Ascending aorta (tissue), 2 donors: ENCODE results near the gene MYO1B. TPM values are rescaled to one million over a fixed set of nuclear protein-coding genes. Genes with fewer than 3 reads are reported as not detected.

Source experiments
- DNase-seq, 2 donors: peaks; one replicate each; pipeline ENCODE4 v3.0.0-alpha.2; 2019; ENCODE audit warnings: low spot score in 2 of 2
- H3K27ac ChIP-seq, 2 donors: fragments of 200-600 bp; sonication (generic); one replicate each; pipeline ENCODE4 v1.5.1; 2016 to 2017; ENCODE audit warnings: mild to moderate bottlenecking in 1 of 2
- H3K27me3 ChIP-seq: fragments of 200-600 bp; sonication (generic); one replicate; pipeline ENCODE4 v1.5.1; 2017
- H3K36me3 ChIP-seq, 2 donors: fragments of 200-600 bp; sonication (generic); one replicate each; pipeline ENCODE4 v1.5.1; 2016
- H3K4me1 ChIP-seq, 2 donors: fragments of 200-600 bp; sonication (generic); one replicate each; pipeline ENCODE4 v1.5.1; 2016 to 2017; ENCODE audit warnings: mild to moderate bottlenecking in 1 of 2
- H3K4me3 ChIP-seq, 2 donors: fragments of 200-600 bp; sonication (generic); one replicate each; pipeline ENCODE4 v1.5.1; 2016 to 2017; ENCODE audit warnings: mild to moderate bottlenecking in 1 of 2
- H3K9me3 ChIP-seq, 2 donors: fragments of 200-600 bp; sonication (generic); one replicate each; pipeline ENCODE4 v1.5.1; 2016
- CTCF ChIP-seq, 3 experiments: fragments of 200-600 bp in 2 of 3; fragments of 450-650 bp in 1 of 3; sonication (generic) in 2 of 3; IDR thresholded peaks; one replicate each; pipeline ENCODE4 v1.5.1; 2016 to 2019; ENCODE audit warnings: antibody characterized with exemption in 3 of 3, mild to moderate bottlenecking in 1 of 3, moderate library complexity in 1 of 3
- intact Hi-C: fragments of 100-400 bp; cut with DNase I; formaldehyde crosslinking; loops from one replicate; pipeline ENCODE4 v1.15.1; 2023
- total RNA-seq: library from RNA; depleted of rRNA; stranded (reverse); fragments of >200 nt; gene quantifications from one replicate; pipeline ENCODE4 v1.1.0, GENCODE V29; 2016

MYO1B gene
- total RNA-seq, 1 donor from 2014 or later, result 27.4 TPM

- intact Hi-C loops, result loop anchor here (5.0 to 10.0 kb wide), 3 partner anchors 98 to 310 kb away; partner anchors contain the start of genes MYO1B and NABP1
- no peak for DNase-seq
- Histone ChIP-seq H3K4me1 (peaks cover 6 to 14% of the 10 kb centered on the region in 2 donors), H3K27ac (peak overlapping the region; percentile 58 to 73), H3K4me3 (no peak overlapping the region), H3K27me3 (no peaks in the 10 kb centered on the region), H3K9me3 (no peaks in the 10 kb centered on the region), H3K36me3 (no peaks in the 10 kb centered on the region)
- TF ChIP-seq CTCF (IDR thresholded peaks at IDR 0.05), result no peak
These were observed 119.9 kb downstream of the MYO1B start for GRCh38 chr2:191365089-191365488.

DNA sequence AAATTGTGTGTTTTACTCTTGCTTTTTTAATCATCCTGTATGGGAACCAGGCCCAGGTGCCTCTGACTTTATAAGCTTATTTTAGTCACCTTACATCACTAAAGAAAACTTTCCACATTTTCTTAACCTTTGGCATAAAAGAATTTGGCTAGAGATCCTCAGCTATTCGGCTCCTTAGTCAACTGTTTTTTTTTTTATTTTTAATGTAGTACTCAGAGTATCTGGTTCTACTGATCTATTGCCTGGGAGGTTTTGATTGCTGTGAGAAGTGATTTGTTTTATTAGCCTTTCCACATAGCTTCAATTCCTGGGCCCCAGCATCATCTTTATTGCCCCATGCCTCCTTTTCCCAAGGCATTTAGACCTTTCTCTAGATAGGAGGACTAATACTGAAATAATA, 121.0 kb downstream of the MYO1B start:
- Histone ChIP-seq H3K9me3 (no peaks in the 10 kb centered on the region), H3K36me3 (no peaks in the 10 kb centered on the region), H3K4me1 (peaks cover 6 to 14% of the 10 kb centered on the region in 2 donors), H3K4me3 (no peak overlapping the region), H3K27ac (peak overlapping the region; percentile 73 to 80), H3K27me3 (no peaks in the 10 kb centered on the region)
- DNase-seq, result peak in 1 of 2 donors; percentile 72
- no peak for TF ChIP-seq CTCF (IDR thresholded peaks at IDR 0.05)
- intact Hi-C loops, result loop anchor here (2.0 to 10.0 kb wide), 4 partner anchors 19 to 309 kb away; partner anchors contain the start of genes MYO1B and NABP1

DNA sequence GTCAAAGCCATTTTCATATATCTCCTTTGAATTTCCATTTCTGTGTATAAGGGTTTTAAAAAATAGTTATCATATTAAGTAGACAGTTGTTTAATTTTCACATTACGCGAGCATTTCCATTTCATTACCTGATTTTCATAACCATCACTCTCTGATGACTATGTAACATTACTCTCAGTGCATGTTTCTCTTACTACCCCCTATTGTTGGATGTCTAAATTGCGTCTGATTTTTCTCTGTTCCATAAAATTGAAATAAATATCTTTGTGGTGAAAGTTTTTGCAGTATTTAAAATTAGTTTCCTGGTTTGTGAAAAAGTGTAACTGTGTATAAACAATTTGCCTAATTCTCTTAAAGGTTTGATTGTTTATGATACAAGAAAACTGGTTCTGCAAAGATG, 123.8 kb downstream of the MYO1B start:
- H3K27ac ChIP-seq, result no peak overlapping the region
- peak in 2 of 3 experiments; percentile 7 to 29 for TF ChIP-seq CTCF (IDR thresholded peaks at IDR 0.05)
- intact Hi-C loops, result loop anchor here (5.0 to 10.0 kb wide), 3 partner anchors 102 to 306 kb away; partner anchors contain the start of genes MYO1B and NABP1
- H3K4me3 ChIP-seq, result no peak overlapping the region
- peaks cover 6 to 14% of the 10 kb centered on the region in 2 donors for H3K4me1 ChIP-seq
- DNase-seq, result no peak
- no peaks in the 10 kb centered on the region for H3K36me3 ChIP-seq
- no peaks in the 10 kb centered on the region for H3K27me3 ChIP-seq
- no peaks in the 10 kb centered on the region for H3K9me3 ChIP-seq

DNA sequence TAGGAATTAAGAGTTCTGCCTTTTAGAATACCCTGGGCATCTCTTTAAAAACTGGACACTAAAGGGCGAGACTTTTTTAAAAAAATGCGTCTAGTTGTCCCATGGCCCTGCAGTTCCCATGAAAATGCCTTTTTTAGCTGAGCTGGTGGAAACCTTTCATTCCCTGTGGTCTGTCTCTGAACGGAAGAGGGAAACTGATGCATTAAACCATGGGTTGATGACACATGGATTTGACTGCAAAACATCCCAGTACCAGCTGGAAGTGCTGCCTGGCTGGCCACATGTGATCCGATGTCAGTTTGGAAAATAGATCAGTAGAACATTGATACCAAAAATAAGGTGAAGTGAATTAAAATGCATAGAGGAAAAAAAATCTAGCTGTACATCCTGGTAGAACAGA, 129.2 kb downstream of the MYO1B start:
- intact Hi-C loops, result no loop called here

GRCh38 chr2:191374939-191375338, 129.7 kb downstream of the MYO1B start:
- Histone ChIP-seq H3K36me3 (no peaks in the 10 kb centered on the region), H3K4me1 (peaks cover 5 to 17% of the 10 kb centered on the region in 2 donors), H3K27me3 (no peaks in the 10 kb centered on the region), H3K27ac (no peak overlapping the region), H3K9me3 (no peaks in the 10 kb centered on the region), H3K4me3 (no peak overlapping the region)
- TF ChIP-seq CTCF (IDR thresholded peaks at IDR 0.05), result no peak
- no peak for DNase-seq
- intact Hi-C loops, result no loop called here

More for the DNA sequence above, 129.2 kb downstream of the MYO1B start:
- no peaks in the 10 kb centered on the region for H3K27me3 ChIP-seq
- H3K4me3 ChIP-seq, result no peak overlapping the region
- H3K27ac ChIP-seq, result no peak overlapping the region
- no peak for TF ChIP-seq CTCF (IDR thresholded peaks at IDR 0.05)
- DNase-seq, result no peak
- peaks cover 5 to 17% of the 10 kb centered on the region in 2 donors for H3K4me1 ChIP-seq
- no peaks in the 10 kb centered on the region for H3K36me3 ChIP-seq
- no peaks in the 10 kb centered on the region for H3K9me3 ChIP-seq
